Measurements from ENCODE around the gene TTC13. TPM values are rescaled to one million over a fixed set of nuclear protein-coding genes. Genes with fewer than 3 reads are reported as not detected.
"Not testable (repeated sequence)": the region's sequence is repeated elsewhere in the genome, so short reads cannot be mapped to it uniquely, and the experiment has no call there.

Gene TTC13
- total RNA-seq, 1 experiment from 2014 or later, result 20.2 TPM

GRCh38 chr1:231013391-231014015 is 34.8 kb upstream of the TTC13 start:
- no peaks in the 10 kb centered on the region for H3K36me3 ChIP-seq (ENCODE audit: low read depth, low read length)
- no peaks in the 10 kb centered on the region for H3K79me2 ChIP-seq (ENCODE audit: low read length)
- no peak for TF ChIP-seq EZH2 (IDR thresholded peaks at IDR 0.05; ENCODE audit: low read length, unreplicated experiment)
- no peak for TF ChIP-seq EZH2phosphoT487 (IDR thresholded peaks at IDR 0.05; ENCODE audit: borderline replicate concordance, low read length)
- TF ChIP-seq CTCF (conservative IDR thresholded peaks at IDR 0.05; ENCODE audit: low read depth, low read length), result no peak
- no peaks in the 10 kb centered on the region for H4K20me1 ChIP-seq (ENCODE audit: low read length)
- peaks cover 4% of the 10 kb centered on the region; the same call in 1 of the 2 replicates for H3K4me1 ChIP-seq (ENCODE audit: insufficient read depth, low read length)
- DNase-seq (peak; percentile 41), ATAC-seq (peak; percentile 36; the same call in 1 of the 2 replicates)
- no peak overlapping the region for H3K9ac ChIP-seq (ENCODE audit: low read length)
- no peak overlapping the region for H3K4me2 ChIP-seq (ENCODE audit: low read length)
- BruUV-seq (replicated peaks), result no TSS peak
- H2AFZ ChIP-seq (ENCODE audit: low read length), result no peak overlapping the region
- ChIA-PET POLR2A (ENCODE audit: unreplicated experiment) (no interaction called here), CTCF (no interaction called here)
- H3K27ac ChIP-seq (ENCODE audit: low read length), result no peak overlapping the region
- no peak overlapping the region for H3K4me3 ChIP-seq (ENCODE audit: low read length)
- H3K27me3 ChIP-seq (ENCODE audit: low read length), result no peaks in the 10 kb centered on the region
- intact Hi-C loops (cut with micrococcal nuclease), result no loop called here
- H3K9me3 ChIP-seq (ENCODE audit: low read length), result no peaks in the 10 kb centered on the region
- H3F3A ChIP-seq (ENCODE audit: low read length, unreplicated experiment), result no peaks in the 10 kb centered on the region
- H3K9me2 ChIP-seq (replicated peaks; ENCODE audit: low read length), result no peaks in the 10 kb centered on the region

- TF ChIP-seq EZH2phosphoT487 (IDR thresholded peaks at IDR 0.05; ENCODE audit: borderline replicate concordance, low read length) (no peak), EZH2 (IDR thresholded peaks at IDR 0.05; ENCODE audit: low read length, unreplicated experiment) (no peak), CTCF (conservative IDR thresholded peaks at IDR 0.05; ENCODE audit: low read depth, low read length) (no peak)
- H3K9me2 ChIP-seq (replicated peaks; ENCODE audit: low read length), result no peaks in the 10 kb centered on the region
- H2AFZ ChIP-seq (ENCODE audit: low read length), result no peak overlapping the region
- no peak for ATAC-seq
- H3K4me3 ChIP-seq (ENCODE audit: low read length), result no peak overlapping the region
- H3K36me3 ChIP-seq (ENCODE audit: low read depth, low read length), result no peaks in the 10 kb centered on the region
- BruUV-seq (replicated peaks), result no TSS peak
- H3K9ac ChIP-seq (ENCODE audit: low read length), result no peak overlapping the region
- POLR2A ChIA-PET (ENCODE audit: unreplicated experiment), result no interaction called here
- H4K20me1 ChIP-seq (ENCODE audit: low read length), result no peaks in the 10 kb centered on the region
- CTCF ChIA-PET, result no interaction called here
- H3K79me2 ChIP-seq (ENCODE audit: low read length), result no peaks in the 10 kb centered on the region
- H3K4me1 ChIP-seq (ENCODE audit: insufficient read depth, low read length), result peaks cover 4% of the 10 kb centered on the region; the same call in 1 of the 2 replicates
- no peaks in the 10 kb centered on the region for H3K9me3 ChIP-seq (ENCODE audit: low read length)
- H3F3A ChIP-seq (ENCODE audit: low read length, unreplicated experiment), result no peaks in the 10 kb centered on the region
- intact Hi-C loops (cut with micrococcal nuclease), result no loop called here
- no peak overlapping the region for H3K4me2 ChIP-seq (ENCODE audit: low read length)
- H3K27me3 ChIP-seq (ENCODE audit: low read length), result no peaks in the 10 kb centered on the region
- DNase-seq, result no peak
- H3K27ac ChIP-seq (ENCODE audit: low read length), result no peak overlapping the region
These were observed 33.3 kb upstream of the TTC13 start for GRCh38 chr1:231011963-231012362.

GRCh38 chr1:231011360-231011759 is 32.7 kb upstream of the TTC13 start:
- BruUV-seq (replicated peaks), result no TSS peak
- Histone ChIP-seq H4K20me1 (ENCODE audit: low read length) (no peaks in the 10 kb centered on the region), H3K4me1 (ENCODE audit: insufficient read depth, low read length) (peaks cover 4% of the 10 kb centered on the region; the same call in 1 of the 2 replicates), H2AFZ (ENCODE audit: low read length) (no peak overlapping the region), H3K4me3 (ENCODE audit: low read length) (no peak overlapping the region), H3F3A (ENCODE audit: low read length, unreplicated experiment) (no peaks in the 10 kb centered on the region), H3K27me3 (ENCODE audit: low read length) (no peaks in the 10 kb centered on the region), H3K9ac (ENCODE audit: low read length) (no peak overlapping the region), H3K9me2 (replicated peaks; ENCODE audit: low read length) (no peaks in the 10 kb centered on the region), H3K4me2 (ENCODE audit: low read length) (no peak overlapping the region), H3K9me3 (ENCODE audit: low read length) (no peaks in the 10 kb centered on the region), H3K36me3 (ENCODE audit: low read depth, low read length) (no peaks in the 10 kb centered on the region), H3K79me2 (ENCODE audit: low read length) (no peaks in the 10 kb centered on the region), H3K27ac (ENCODE audit: low read length) (no peak overlapping the region)
- TF ChIP-seq EZH2phosphoT487 (IDR thresholded peaks at IDR 0.05; ENCODE audit: borderline replicate concordance, low read length) (no peak), EZH2 (IDR thresholded peaks at IDR 0.05; ENCODE audit: low read length, unreplicated experiment) (no peak), CTCF (conservative IDR thresholded peaks at IDR 0.05; ENCODE audit: low read depth, low read length) (no peak)
- intact Hi-C loops (cut with micrococcal nuclease), result no loop called here
- POLR2A ChIA-PET (ENCODE audit: unreplicated experiment), result no interaction called here
- CTCF ChIA-PET, result no interaction called here
- DNase-seq, result no peak
- ATAC-seq, result no peak

GRCh38 chr1:231007535-231007934 is 28.9 kb upstream of the TTC13 start:
- H3K9ac ChIP-seq (ENCODE audit: low read length); BruUV-seq (replicated peaks); H3K9me2 ChIP-seq (replicated peaks; ENCODE audit: low read length); H3F3A ChIP-seq (ENCODE audit: low read length, unreplicated experiment); POLR2A ChIA-PET (ENCODE audit: unreplicated experiment); H4K20me1 ChIP-seq (ENCODE audit: low read length); CTCF ChIA-PET; H3K4me1 ChIP-seq (ENCODE audit: insufficient read depth, low read length); H3K36me3 ChIP-seq (ENCODE audit: low read depth, low read length); H2AFZ ChIP-seq (ENCODE audit: low read length); H3K27me3 ChIP-seq (ENCODE audit: low read length); H3K27ac ChIP-seq (ENCODE audit: low read length); ATAC-seq; DNase-seq; H3K4me2 ChIP-seq (ENCODE audit: low read length); H3K9me3 ChIP-seq (ENCODE audit: low read length); intact Hi-C loops (cut with micrococcal nuclease); H3K4me3 ChIP-seq (ENCODE audit: low read length); H3K79me2 ChIP-seq (ENCODE audit: low read length): not testable (repeated sequence)
